HFF-Myc (cell line): ENCODE results near the gene NDUFAB1.
"Not testable (repeated sequence)": the region's sequence is repeated elsewhere in the genome, so short reads cannot be mapped to it uniquely, and the experiment has no call there.

Experiments used
- DNase-seq: peaks from one replicate; pipeline ENCODE4 v3.0.0-alpha.2; 2011; ENCODE audit warnings: low read depth; ENCODE audit errors: extremely low read depth
- H3K4me3 ChIP-seq: replicated peaks from 2 replicates; pipeline ENCODE4 v1.5.1; 2011; ENCODE audit warnings: low read depth, mild to moderate bottlenecking, control low read depth, low read length
- CTCF ChIP-seq: IDR thresholded peaks from 2 replicates; pipeline ENCODE4 v1.5.1; 2012; ENCODE audit warnings: mild to moderate bottlenecking, low read depth, low read length, control low read depth; ENCODE audit errors: missing control alignments

The NDUFAB1 gene

GRCh38 chr16:23629516-23629915 lies 33.4 kb upstream of the NDUFAB1 start:
- TF ChIP-seq CTCF = no peak
- DNase-seq = no peak

GRCh38 chr16:23624092-23624491 lies 28.0 kb upstream of the NDUFAB1 start:
- no peak for DNase-seq
- no peak for TF ChIP-seq CTCF
- H3K4me3 ChIP-seq = no peak overlapping the region

More at GRCh38 chr16:23629516-23629915, 33.4 kb upstream of the NDUFAB1 start:
- H3K4me3 ChIP-seq = no peak overlapping the region

- DNase-seq = no peak
- no peak overlapping the region for H3K4me3 ChIP-seq
- no peak for TF ChIP-seq CTCF
These were observed 19.7 kb upstream of the NDUFAB1 start for GRCh38 chr16:23615805-23616204.

- DNase-seq = no peak
- H3K4me3 ChIP-seq = no peak overlapping the region
- no peak for TF ChIP-seq CTCF
These were observed 15.8 kb upstream of the NDUFAB1 start for GRCh38 chr16:23611936-23612335.

- not testable (repeated sequence) for DNase-seq, H3K4me3 ChIP-seq
These were observed 14.8 kb upstream of the NDUFAB1 start for GRCh38 chr16:23610905-23611304.

- TF ChIP-seq CTCF = no peak
- no peak overlapping the region for H3K4me3 ChIP-seq
- no peak for DNase-seq
These were observed 13.8 kb upstream of the NDUFAB1 start for GRCh38 chr16:23609929-23610328.

GRCh38 chr16:23608194-23608593 lies 12.1 kb upstream of the NDUFAB1 start:
- no peak for TF ChIP-seq CTCF
- DNase-seq = peak; percentile 9
- no peak overlapping the region for H3K4me3 ChIP-seq
